NB4 (cell line): ENCODE data around the gene VWA3B.

Experiments used
- DNase-seq: peaks from one replicate; pipeline ENCODE4 v3.0.0; 2010; ENCODE audit warnings: low read depth
- H3K4me3 ChIP-seq: one replicate; pipeline ENCODE4 v1.5.1; 2011; ENCODE audit warnings: mild to moderate bottlenecking, low read depth, low read length, moderate library complexity
- MYC ChIP-seq: IDR thresholded peaks from 2 replicates; pipeline ENCODE4 v1.6.1; 2011; ENCODE audit warnings: low read depth, low read length
- POLR2A ChIP-seq: IDR thresholded peaks from 2 replicates; pipeline ENCODE4 v1.6.1; 2011; ENCODE audit warnings: mild to moderate bottlenecking; ENCODE audit not compliant: insufficient read length; ENCODE audit errors: extremely low read depth
- TF ChIP-seq, protein P1 (sequence below): IDR thresholded peaks from one replicate; pipeline ENCODE4 v1.5.1; 2012; ENCODE audit warnings: low read depth, low read length
- TF ChIP-seq, protein P2 (sequence below): IDR thresholded peaks from 2 replicates; pipeline ENCODE4 v1.6.1; 2011; ENCODE audit warnings: low read depth, low read length

The VWA3B gene

DNA sequence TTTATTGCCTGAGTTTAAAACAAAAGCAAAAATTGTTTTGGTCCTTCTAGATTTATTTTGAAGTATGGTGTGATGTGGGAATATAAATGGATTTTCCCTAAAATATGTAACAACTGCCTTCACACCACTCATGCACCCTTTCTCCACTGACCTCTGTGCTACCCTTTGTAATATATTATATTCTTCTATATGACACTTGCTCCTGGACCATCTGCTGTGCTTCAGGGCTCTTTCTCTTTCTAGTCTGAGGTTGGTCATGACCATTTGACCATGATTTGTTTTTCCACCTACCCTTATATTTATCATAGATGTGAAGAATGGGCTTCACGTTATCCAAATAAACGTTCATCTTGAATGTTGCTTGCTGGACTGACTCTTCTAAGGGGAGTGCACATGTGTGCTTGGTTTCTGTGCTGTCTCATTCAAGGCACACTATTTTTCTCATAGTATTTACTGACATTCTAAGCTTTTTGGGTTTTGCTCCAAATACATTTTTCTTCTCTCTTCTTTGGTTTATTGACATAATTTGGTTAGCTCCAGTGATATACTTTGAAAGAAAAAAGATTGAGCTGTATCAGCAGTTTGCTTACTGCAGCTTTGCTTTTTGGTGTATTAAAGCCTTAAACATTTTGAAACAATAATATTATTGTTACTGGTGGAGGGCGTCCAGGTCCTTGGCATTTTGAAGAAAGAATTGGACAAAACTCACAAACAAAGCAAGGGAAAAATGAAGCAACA is 61.8 kb downstream of the VWA3B start:
- peak overlapping the region; percentile 19 for H3K4me3 ChIP-seq
- DNase-seq = no peak
- TF ChIP-seq, protein P1, sequence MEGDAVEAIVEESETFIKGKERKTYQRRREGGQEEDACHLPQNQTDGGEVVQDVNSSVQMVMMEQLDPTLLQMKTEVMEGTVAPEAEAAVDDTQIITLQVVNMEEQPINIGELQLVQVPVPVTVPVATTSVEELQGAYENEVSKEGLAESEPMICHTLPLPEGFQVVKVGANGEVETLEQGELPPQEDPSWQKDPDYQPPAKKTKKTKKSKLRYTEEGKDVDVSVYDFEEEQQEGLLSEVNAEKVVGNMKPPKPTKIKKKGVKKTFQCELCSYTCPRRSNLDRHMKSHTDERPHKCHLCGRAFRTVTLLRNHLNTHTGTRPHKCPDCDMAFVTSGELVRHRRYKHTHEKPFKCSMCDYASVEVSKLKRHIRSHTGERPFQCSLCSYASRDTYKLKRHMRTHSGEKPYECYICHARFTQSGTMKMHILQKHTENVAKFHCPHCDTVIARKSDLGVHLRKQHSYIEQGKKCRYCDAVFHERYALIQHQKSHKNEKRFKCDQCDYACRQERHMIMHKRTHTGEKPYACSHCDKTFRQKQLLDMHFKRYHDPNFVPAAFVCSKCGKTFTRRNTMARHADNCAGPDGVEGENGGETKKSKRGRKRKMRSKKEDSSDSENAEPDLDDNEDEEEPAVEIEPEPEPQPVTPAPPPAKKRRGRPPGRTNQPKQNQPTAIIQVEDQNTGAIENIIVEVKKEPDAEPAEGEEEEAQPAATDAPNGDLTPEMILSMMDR = no peak
- no peak for TF ChIP-seq MYC
- TF ChIP-seq POLR2A = no peak
- TF ChIP-seq, protein P2, sequence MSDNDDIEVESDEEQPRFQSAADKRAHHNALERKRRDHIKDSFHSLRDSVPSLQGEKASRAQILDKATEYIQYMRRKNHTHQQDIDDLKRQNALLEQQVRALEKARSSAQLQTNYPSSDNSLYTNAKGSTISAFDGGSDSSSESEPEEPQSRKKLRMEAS = no peak

DNA sequence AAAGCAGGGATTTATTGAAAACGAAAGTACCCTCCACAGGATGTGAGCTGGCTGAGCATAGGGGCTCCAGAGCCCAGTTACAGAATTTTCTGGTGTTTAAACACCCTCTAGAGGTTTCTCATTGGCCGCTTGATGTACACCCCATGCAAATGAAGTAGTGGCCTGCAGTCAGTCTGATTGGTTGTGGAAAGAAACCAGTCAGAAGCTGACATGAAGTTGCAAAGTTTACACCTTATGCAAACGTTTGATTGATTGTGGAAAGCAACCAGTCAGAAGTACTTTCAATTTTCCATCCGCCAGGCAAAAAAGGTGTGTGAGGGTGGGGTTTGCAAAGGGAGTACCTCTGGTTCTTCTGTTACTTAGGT is 62.3 kb downstream of the VWA3B start:
- TF ChIP-seq, protein P1 = no peak
- TF ChIP-seq POLR2A (no peak), MYC (no peak)
- TF ChIP-seq, protein P2 = no peak
- peak; percentile 81 for DNase-seq
- peak overlapping the region; percentile 19 for H3K4me3 ChIP-seq

DNA sequence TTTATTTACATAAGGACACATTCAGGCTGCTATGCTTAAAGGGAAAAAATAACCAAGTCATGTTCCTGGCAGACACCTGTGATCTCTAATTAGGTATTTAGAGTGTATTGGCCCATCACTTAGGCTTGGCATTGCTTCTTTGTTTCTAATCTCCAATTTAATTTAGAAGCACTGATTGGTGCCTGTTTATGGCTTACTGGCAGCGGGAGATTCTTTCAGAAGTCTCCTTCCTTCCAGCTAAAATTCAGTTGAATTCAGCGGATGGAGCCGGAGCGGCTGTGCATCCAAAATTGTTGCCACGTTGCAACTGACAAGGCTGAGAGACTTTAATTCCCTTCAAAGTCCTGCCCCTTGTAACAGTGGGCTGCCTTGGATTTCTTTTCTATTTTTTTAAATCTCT is 66.5 kb downstream of the VWA3B start:
- DNase-seq = no peak
- TF ChIP-seq, protein P1 = no peak
- TF ChIP-seq POLR2A (no peak), MYC (no peak)
- TF ChIP-seq, protein P2 = no peak
- H3K4me3 ChIP-seq = no peak overlapping the region

DNA sequence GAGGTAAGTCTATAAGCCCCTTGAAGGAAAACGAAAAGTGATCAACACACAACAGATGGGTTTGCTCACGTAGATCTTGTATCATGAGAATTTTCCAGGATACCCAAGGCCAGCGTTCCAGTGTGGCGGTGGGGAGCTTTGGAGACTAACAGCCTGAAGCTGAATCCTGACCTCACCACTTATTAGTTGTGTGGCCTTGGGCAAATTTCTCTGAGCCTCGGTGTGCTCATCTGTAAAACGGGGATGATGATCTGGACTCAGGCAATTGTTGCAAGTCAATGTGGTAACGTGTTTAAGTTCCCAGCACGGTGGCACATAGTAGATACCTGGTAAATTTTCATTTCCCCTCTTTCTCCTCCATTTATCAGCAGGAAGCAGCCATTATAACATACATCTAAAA is 68.3 kb downstream of the VWA3B start:
- DNase-seq = no peak
- TF ChIP-seq POLR2A (no peak), MYC (no peak)
- TF ChIP-seq, protein P2 = no peak
- TF ChIP-seq, protein P1 = no peak
- no peak overlapping the region for H3K4me3 ChIP-seq

DNA sequence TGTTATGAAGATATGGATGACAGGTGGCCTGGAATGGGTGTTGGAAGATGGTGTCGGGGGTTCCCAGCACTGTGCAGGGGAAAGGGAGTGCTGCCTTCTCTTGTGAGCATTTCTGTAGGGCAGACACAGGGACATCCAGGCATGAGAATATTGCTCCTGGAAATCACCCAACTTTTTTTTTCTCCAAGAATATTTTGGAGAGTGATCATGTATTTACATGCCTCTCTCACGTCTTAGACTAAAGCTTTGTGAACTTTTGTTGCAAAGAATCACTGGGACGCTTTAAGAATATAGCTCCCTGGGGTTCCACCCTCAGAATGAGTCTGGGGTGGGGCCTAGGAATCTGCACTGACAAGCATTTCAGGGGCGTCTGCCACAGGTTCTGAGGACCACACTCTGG is 68.7 kb downstream of the VWA3B start:
- no peak for DNase-seq
- no peak overlapping the region for H3K4me3 ChIP-seq
- no peak for TF ChIP-seq POLR2A
- TF ChIP-seq, protein P2 = no peak
- no peak for TF ChIP-seq MYC
- TF ChIP-seq, protein P1 = no peak

DNA sequence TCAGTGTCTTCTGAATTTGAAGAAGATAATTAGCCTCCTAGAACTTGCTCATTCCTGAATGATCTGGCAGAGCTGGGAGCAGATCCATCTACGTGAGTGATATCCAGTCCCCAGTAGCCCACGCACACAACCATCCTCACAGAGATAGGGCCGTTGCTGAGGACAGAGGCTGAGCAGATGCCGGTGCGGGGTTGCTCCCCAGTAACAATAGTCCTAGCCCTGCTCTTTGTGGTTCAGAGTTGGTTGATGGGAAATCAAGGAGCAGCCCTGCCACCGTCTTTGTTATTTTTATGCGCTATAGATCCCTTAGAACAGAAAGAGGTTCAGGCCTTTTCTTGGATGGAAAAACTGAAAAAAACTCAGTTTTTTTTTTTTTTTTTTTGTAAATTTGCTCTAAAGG is 69.3 kb downstream of the VWA3B start:
- DNase-seq = no peak
- no peak overlapping the region for H3K4me3 ChIP-seq
- no peak for TF ChIP-seq MYC
- TF ChIP-seq, protein P2 = no peak
- TF ChIP-seq, protein P1 = no peak
- no peak for TF ChIP-seq POLR2A
